Tibial artery (tissue), 4 donors: ENCODE data around the gene GNPDA1.
A peak's percentile ranks its signal among the peaks of the same experiment; 100 is the strongest.

Experiments used
- DNase-seq, 2 donors: peaks; one replicate each; pipeline ENCODE4 v3.0.0-alpha.2; 2019
- H3K27ac ChIP-seq, 2 donors: fragments of 200-600 bp; sonication (generic) in 1 of 2; 1 replicate in 1 of 2; 2 replicates in 1 of 2; pipeline ENCODE4 v1.5.1; 2018 to 2019; ENCODE audit warnings: mild to moderate bottlenecking in 1 of 2
- H3K27me3 ChIP-seq, 2 donors: fragments of 200-600 bp; sonication (generic) in 1 of 2; one replicate each; pipeline versions ENCODE4 v1.5.1 to v1.6.0; 2016 to 2019
- H3K36me3 ChIP-seq, 3 donors: fragments of 200-600 bp; sonication (generic) in 2 of 3; one replicate each; pipeline ENCODE4 v1.5.1; 2016 to 2019; ENCODE audit warnings: mild to moderate bottlenecking in 2 of 3
- H3K4me1 ChIP-seq, 4 donors: fragments of 200-600 bp; sonication (generic) in 2 of 4; 1 replicate in 3 of 4; 2 replicates in 1 of 4; pipeline ENCODE4 v1.5.1; 2016 to 2019
- H3K4me3 ChIP-seq, 2 donors: fragments of 200-600 bp; sonication (generic) in 1 of 2; 1 replicate in 1 of 2; 2 replicates in 1 of 2; pipeline ENCODE4 v1.5.1; 2018 to 2019; ENCODE audit warnings: mild to moderate bottlenecking in 2 of 2
- H3K9me3 ChIP-seq, 3 donors: fragments of 200-600 bp; sonication (generic) in 1 of 3; one replicate each; pipeline ENCODE4 v1.5.1; 2016 to 2019
- CTCF ChIP-seq, 2 experiments: fragments of 200-600 bp in 1 of 2; fragments of 450-650 bp in 1 of 2; IDR thresholded peaks; one replicate each; pipeline ENCODE4 v1.5.1; 2017 to 2019; ENCODE audit warnings: antibody characterized with exemption in 2 of 2, mild to moderate bottlenecking in 1 of 2, moderate library complexity in 1 of 2
- intact Hi-C: fragments of 100-400 bp; cut with DNase I; formaldehyde crosslinking; loops from one replicate; pipeline ENCODE4 v1.15.0; 2023; ENCODE audit warnings: low total_unique reads

GNPDA1 gene

DNA sequence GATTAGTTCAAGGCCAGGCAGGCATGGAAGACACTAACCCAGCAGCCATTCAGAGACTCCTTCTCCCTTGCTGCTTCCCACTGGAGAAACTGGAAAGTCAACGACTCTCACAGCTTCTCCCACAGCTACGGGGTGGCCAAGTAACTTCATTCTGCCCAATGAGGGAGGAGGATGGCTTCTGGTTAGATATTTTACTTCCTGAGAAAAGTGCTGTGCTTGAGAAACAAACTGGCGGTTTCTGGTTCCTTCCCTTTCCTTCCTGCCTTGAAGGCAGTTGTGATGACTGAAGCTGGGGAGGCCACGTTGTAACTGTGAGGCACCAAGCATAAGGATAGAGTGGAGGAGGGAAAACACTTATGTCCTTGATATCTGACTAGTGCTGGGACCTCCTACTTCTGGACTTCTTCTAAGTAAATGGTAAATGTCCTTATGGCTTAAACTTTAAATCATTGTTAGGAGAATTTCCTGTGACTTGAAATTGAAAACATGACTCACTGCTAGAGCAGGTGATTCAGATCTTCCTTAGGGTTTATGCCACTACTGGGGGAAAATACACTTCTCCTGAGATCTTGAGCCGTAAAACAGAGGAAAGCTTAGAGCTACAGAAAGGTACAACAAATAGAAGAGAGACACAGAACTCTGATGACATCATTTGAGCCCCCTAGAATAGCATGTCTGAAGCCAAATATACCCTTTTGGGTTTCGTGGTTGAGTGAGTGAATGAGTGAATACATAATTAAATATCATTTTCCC, 3.1 kb upstream of the GNPDA1 start:
- no peak overlapping the region for H3K27ac ChIP-seq

GRCh38 chr5:142014911-142015584, 2.2 kb upstream of the GNPDA1 start:
- H3K27ac ChIP-seq: no peak overlapping the region
- peak; percentile 52 for TF ChIP-seq CTCF (IDR thresholded peaks at IDR 0.05)
- H3K36me3 ChIP-seq: peaks cover 0 to 8% (median 0%) of the 10 kb centered on the region in 3 donors
- intact Hi-C loops: no loop called here
- H3K9me3 ChIP-seq: no peaks in the 10 kb centered on the region
- peaks cover 0 to 32% (median 14%) of the 10 kb centered on the region in 4 donors for H3K4me1 ChIP-seq
- H3K4me3 ChIP-seq: no peak overlapping the region
- no peak for DNase-seq
- H3K27me3 ChIP-seq: no peaks in the 10 kb centered on the region

More for the DNA sequence above, 3.1 kb upstream of the GNPDA1 start:
- Histone ChIP-seq H3K36me3 (peaks cover 0 to 5% (median 0%) of the 10 kb centered on the region in 3 donors), H3K9me3 (no peaks in the 10 kb centered on the region), H3K4me3 (no peak overlapping the region), H3K27me3 (no peaks in the 10 kb centered on the region), H3K4me1 (peaks cover 0 to 32% (median 14%) of the 10 kb centered on the region in 4 donors)
- no peak for DNase-seq
- TF ChIP-seq CTCF (IDR thresholded peaks at IDR 0.05): no peak
- intact Hi-C loops: no loop called here

GRCh38 chr5:142013734-142014521, 1.1 kb upstream of the GNPDA1 start:
- TF ChIP-seq CTCF (IDR thresholded peaks at IDR 0.05): no peak
- Histone ChIP-seq H3K27ac (peak overlapping the region; percentile 91 to 94), H3K4me3 (no peak overlapping the region), H3K9me3 (no peaks in the 10 kb centered on the region), H3K4me1 (peaks cover 0 to 32% (median 14%) of the 10 kb centered on the region in 4 donors), H3K27me3 (no peaks in the 10 kb centered on the region), H3K36me3 (peaks cover 0 to 10% (median 0%) of the 10 kb centered on the region in 3 donors)
- DNase-seq: peak; percentile 73 to 75
- intact Hi-C loops: no loop called here

- peak; percentile 29 to 40 for TF ChIP-seq CTCF (IDR thresholded peaks at IDR 0.05)
- H3K27ac ChIP-seq: peak overlapping the region; percentile 91 to 94
- no peaks in the 10 kb centered on the region for H3K9me3 ChIP-seq
- H3K4me3 ChIP-seq: peak overlapping the region; percentile 79 to 85
- H3K27me3 ChIP-seq: no peaks in the 10 kb centered on the region
- intact Hi-C loops: no loop called here
- DNase-seq: peak; percentile 62 to 85
- peaks cover 0 to 22% (median 0%) of the 10 kb centered on the region in 3 donors for H3K36me3 ChIP-seq
- peaks cover 0 to 32% (median 14%) of the 10 kb centered on the region in 4 donors for H3K4me1 ChIP-seq
Measured at GRCh38 chr5:142012186-142012785, 541 bp downstream of the GNPDA1 start.

DNA sequence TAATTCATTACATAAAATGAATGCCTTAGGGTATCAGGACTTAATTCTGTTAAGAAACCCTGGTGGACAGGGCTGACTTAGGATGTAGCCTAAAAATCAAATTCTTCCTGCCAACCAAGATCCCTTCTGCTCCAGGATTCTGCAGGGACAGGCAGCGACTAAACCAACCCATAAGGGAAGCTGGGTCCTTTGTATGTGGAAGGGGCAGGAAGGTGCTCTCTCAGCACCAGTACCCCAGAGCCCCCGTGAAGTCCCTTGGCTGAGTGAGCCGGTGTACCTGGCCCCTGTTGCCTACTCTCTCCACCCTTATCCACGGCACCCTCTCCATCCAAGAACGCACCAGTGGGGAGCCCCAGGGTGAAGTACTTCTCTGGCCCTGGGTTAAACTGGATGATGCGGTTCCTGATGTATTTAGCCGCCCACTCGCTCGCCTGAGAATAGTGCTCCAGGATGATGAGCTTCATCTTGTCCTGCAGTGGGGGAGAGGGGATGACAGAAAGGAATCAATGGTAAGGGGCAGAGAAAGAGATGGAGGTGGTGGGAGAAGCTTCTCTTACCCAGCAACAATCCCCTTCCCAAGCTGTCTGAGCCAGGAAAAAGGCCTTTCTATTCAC, 1.1 kb downstream of the GNPDA1 start:
- peaks cover 0 to 27% (median 0%) of the 10 kb centered on the region in 3 donors for H3K36me3 ChIP-seq
- TF ChIP-seq CTCF (IDR thresholded peaks at IDR 0.05): no peak
- intact Hi-C loops: no loop called here
- no peak for DNase-seq
- H3K27me3 ChIP-seq: no peaks in the 10 kb centered on the region
- H3K4me3 ChIP-seq: peak overlapping the region; percentile 79 to 85
- H3K9me3 ChIP-seq: no peaks in the 10 kb centered on the region
- H3K27ac ChIP-seq: peak overlapping the region; percentile 91 to 94
- peaks cover 0 to 32% (median 14%) of the 10 kb centered on the region in 4 donors for H3K4me1 ChIP-seq
